Testis (tissue), 2 donors: ENCODE results near the gene UBE2E2.

Experiments
- CTCF ChIP-seq, 3 experiments: fragments of 450-650 bp in 2 of 3; fragments of 200-600 bp in 1 of 3; sonication (generic) in 1 of 3; IDR thresholded peaks; one replicate each; pipeline ENCODE4 v1.5.1; 2016 to 2019; ENCODE audit warnings: antibody characterized with exemption in 3 of 3, mild to moderate bottlenecking in 2 of 3, moderate library complexity in 1 of 3
- POLR2A ChIP-seq: fragments of 450-650 bp; IDR thresholded peaks from one replicate; pipeline ENCODE4 v1.6.1; 2017; ENCODE audit warnings: antibody characterized with exemption, mild to moderate bottlenecking, moderate library complexity

- TF ChIP-seq POLR2A (no peak), CTCF (IDR thresholded peaks at IDR 0.05) (no peak)
These were observed 43.5 kb downstream of the UBE2E2 start for GRCh38 chr3:23246651-23247050.
